Brain microvascular endothelial cell (primary cell): ENCODE results near the gene SSTR3.

Experiments
- DNase-seq: peaks from one replicate; pipeline ENCODE4 v3.0.0-alpha.2; 2020
- H3K27ac ChIP-seq: fragments of 250-450 bp; sonication (Bioruptor Pico); 2 replicates; pipeline ENCODE4 v1.5.1; 2020; ENCODE audit warnings: mild to moderate bottlenecking, moderate library complexity
- H3K27me3 ChIP-seq: fragments of 250-450 bp; sonication (Bioruptor Pico); replicated peaks from 2 replicates; pipeline ENCODE4 v1.5.1; 2020; ENCODE audit warnings: mild to moderate bottlenecking
- H3K36me3 ChIP-seq: fragments of 250-450 bp; sonication (Bioruptor Pico); replicated peaks from 2 replicates; pipeline ENCODE4 v1.5.1; 2020; ENCODE audit warnings: mild to moderate bottlenecking
- H3K4me3 ChIP-seq: 2 replicates; pipeline ENCODE4 v1.5.1; 2011; ENCODE audit warnings: low read depth, mild to moderate bottlenecking, control low read depth, low read length, moderate library complexity
- CTCF ChIP-seq: IDR thresholded peaks from 2 replicates; pipeline ENCODE4 v1.5.1; 2011; ENCODE audit warnings: low read depth, mild to moderate bottlenecking, moderate library complexity, low read length, control low read depth, inconsistent platforms; ENCODE audit errors: missing control alignments
- in situ Hi-C: cut with HindIII; loops from 2 replicates; pipeline ENCODE4 v1.10.0; 2017; ENCODE audit warnings: low sequenced_read_pairs, low pct_ligation_motif_present

The SSTR3 gene

GRCh38 chr22:37211075-37211865 lies 1.0 kb downstream of the SSTR3 start:
- Histone ChIP-seq H3K36me3 (no peaks in the 10 kb centered on the region), H3K4me3 (no peak overlapping the region), H3K27me3 (no peaks in the 10 kb centered on the region), H3K27ac (no peak overlapping the region)
- no peak for DNase-seq
- in situ Hi-C loops = no loop called here
- TF ChIP-seq CTCF = no peak

DNA sequence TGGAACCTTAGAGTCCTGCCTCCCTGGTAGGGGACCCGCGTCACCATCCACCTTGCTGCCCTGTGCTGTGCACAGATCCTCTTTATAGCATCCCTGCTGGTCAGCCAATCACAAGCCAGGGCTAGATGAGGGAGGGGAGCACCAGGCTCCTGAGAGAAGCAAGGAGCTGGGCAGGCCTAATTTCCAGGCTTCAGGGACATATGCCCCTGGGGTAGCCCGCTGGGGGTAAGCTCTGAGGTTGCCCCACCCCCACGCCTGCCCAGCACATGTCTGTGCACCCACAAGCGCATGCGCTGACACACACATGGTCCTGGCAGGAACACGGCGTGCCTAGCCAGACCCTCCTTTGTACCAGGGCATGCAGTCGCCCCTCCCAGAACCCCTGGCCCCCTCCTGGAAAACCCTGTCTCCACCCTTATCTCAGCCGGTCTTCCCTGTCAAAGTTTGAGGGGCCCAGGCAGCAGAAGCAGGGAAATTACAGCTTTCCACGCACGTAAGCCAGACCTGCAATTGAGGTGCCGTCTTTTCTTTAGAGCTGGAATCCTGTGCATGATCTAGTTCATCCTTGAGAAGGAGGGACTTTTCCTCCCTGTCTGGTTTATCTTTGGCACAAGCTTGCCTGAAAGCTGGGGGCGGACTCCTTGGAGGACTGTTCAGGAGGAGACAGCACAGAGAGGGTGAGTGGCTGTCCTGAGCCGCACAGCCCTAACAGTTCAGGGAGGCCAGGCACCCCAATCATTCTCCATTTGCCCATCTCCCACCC lies 2.1 kb downstream of the SSTR3 start:
- Histone ChIP-seq H3K36me3 (no peaks in the 10 kb centered on the region), H3K27me3 (no peaks in the 10 kb centered on the region), H3K27ac (no peak overlapping the region), H3K4me3 (no peak overlapping the region)
- in situ Hi-C loops = no loop called here
- DNase-seq = no peak
- no peak for TF ChIP-seq CTCF

GRCh38 chr22:37209140-37209845 lies 3.0 kb downstream of the SSTR3 start:
- Histone ChIP-seq H3K27me3 (no peaks in the 10 kb centered on the region), H3K27ac (no peak overlapping the region), H3K4me3 (no peak overlapping the region), H3K36me3 (no peaks in the 10 kb centered on the region)
- in situ Hi-C loops = no loop called here
- no peak for DNase-seq
- TF ChIP-seq CTCF = no peak

- no peak for DNase-seq
- no peak overlapping the region for H3K27ac ChIP-seq
- in situ Hi-C loops = no loop called here
- H3K27me3 ChIP-seq = no peaks in the 10 kb centered on the region
- no peaks in the 10 kb centered on the region for H3K36me3 ChIP-seq
- H3K4me3 ChIP-seq = no peak overlapping the region
- no peak for TF ChIP-seq CTCF
These were observed 3.7 kb downstream of the SSTR3 start for GRCh38 chr22:37208401-37209139.

- TF ChIP-seq CTCF = no peak
These were observed 4.3 kb downstream of the SSTR3 start for GRCh38 chr22:37207981-37208380.

More at GRCh38 chr22:37207981-37208380, 4.3 kb downstream of the SSTR3 start:
- in situ Hi-C loops = no loop called here
- Histone ChIP-seq H3K4me3 (no peak overlapping the region), H3K27ac (no peak overlapping the region), H3K27me3 (no peaks in the 10 kb centered on the region), H3K36me3 (no peaks in the 10 kb centered on the region)
- no peak for DNase-seq
